ENCODE measurements around the gene HDAC2.

Gene HDAC2

DNA sequence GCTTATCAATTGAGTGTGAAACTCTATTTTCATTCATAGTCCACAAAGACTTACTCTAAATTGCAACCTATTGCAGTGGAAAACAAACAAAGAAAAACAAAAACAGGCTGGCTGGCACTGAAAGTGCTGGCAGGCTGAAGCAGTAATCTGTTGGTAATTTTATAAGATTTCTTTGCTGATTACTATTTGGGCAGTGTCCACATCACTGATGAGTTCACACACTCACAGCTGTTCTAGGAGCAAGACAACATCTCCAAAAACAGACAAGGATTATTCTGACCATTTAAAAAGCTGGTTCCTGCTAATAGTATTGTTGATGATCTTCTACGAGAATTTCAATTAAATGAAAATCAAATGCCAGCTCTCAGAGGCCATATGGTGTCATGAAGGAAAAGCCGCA is 86.9 kb downstream of the HDAC2 start:
- Histone ChIP-seq H3K27me3 (ENCODE audit: insufficient read depth, low read length, poor library complexity, severe bottlenecking) (no peaks in the 10 kb centered on the region), H3K36me3 (ENCODE audit: insufficient read depth, low read length) (no peaks in the 10 kb centered on the region), H3F3A (ENCODE audit: low read depth) (no peaks in the 10 kb centered on the region), H3K79me2 (ENCODE audit: insufficient read depth, low read length) (no peaks in the 10 kb centered on the region), H3K4me1 (ENCODE audit: insufficient read depth, low read length, poor library complexity, severe bottlenecking) (peaks cover 24% of the 10 kb centered on the region), H4K20me1 (ENCODE audit: insufficient read depth, low read length, poor library complexity, severe bottlenecking) (no peaks in the 10 kb centered on the region), H3K9me2 (replicated peaks; ENCODE audit: low read depth, low read length) (no peaks in the 10 kb centered on the region), H2AFZ (ENCODE audit: low read length) (0 out of 2 replicates have a peak overlapping the region, but pooled peaks have one; percentile 8), H3K4me2 (ENCODE audit: low read depth, low read length, poor library complexity, severe bottlenecking) (no peak overlapping the region), H3K9ac (ENCODE audit: low read depth, low read length, poor library complexity, severe bottlenecking) (no peak overlapping the region), H3K9me3 (ENCODE audit: insufficient read depth, low read depth, low read length) (no peaks in the 10 kb centered on the region), H3K4me3 (ENCODE audit: low read length, poor library complexity, severe bottlenecking) (no peak overlapping the region)
- no peak for TF ChIP-seq CTCF (conservative IDR thresholded peaks at IDR 0.05; ENCODE audit: low read length)
- TF ChIP-seq EZH2phosphoT487 (IDR thresholded peaks at IDR 0.05; ENCODE audit: borderline replicate concordance) = no peak

Measured in Loucy (cell line).